Thymus (tissue), 11 donors: ENCODE results near the gene RSPRY1. TPM values are rescaled to one million over a fixed set of nuclear protein-coding genes. Genes with fewer than 3 reads are reported as not detected.

Experiments used
- DNase-seq, 9 donors: peaks; one replicate each; pipeline ENCODE4 v3.0.0-alpha.2; 2013; ENCODE audit warnings: low spot score in 9 of 9, low read depth in 6 of 9, missing footprints in 1 of 9
- H3K27ac ChIP-seq, 2 donors: one replicate each; pipeline ENCODE4 v1.5.1; 2013; ENCODE audit warnings: control low read depth in 1 of 2, low read depth in 1 of 2, low read length in 1 of 2, mild to moderate bottlenecking in 1 of 2, moderate library complexity in 1 of 2
- H3K27me3 ChIP-seq, 2 donors: one replicate each; pipeline ENCODE4 v1.5.1; 2013; ENCODE audit warnings: low read length in 1 of 2; ENCODE audit not compliant: control insufficient read depth in 2 of 2, insufficient read depth in 1 of 2
- H3K36me3 ChIP-seq, 2 donors: one replicate each; pipeline ENCODE4 v1.5.1; 2013; ENCODE audit warnings: low read length in 1 of 2, mild to moderate bottlenecking in 1 of 2, moderate library complexity in 1 of 2; ENCODE audit not compliant: control insufficient read depth in 2 of 2, insufficient read depth in 2 of 2
- H3K4me1 ChIP-seq, 2 donors: one replicate each; pipeline ENCODE4 v1.5.1; 2013; ENCODE audit warnings: low read length in 2 of 2; ENCODE audit not compliant: control insufficient read depth in 2 of 2, insufficient read depth in 2 of 2
- H3K4me3 ChIP-seq, 2 donors: one replicate each; pipeline ENCODE4 v1.5.1; 2013; ENCODE audit warnings: low read length in 2 of 2, control low read depth in 1 of 2, mild to moderate bottlenecking in 1 of 2
- H3K9me3 ChIP-seq, 2 donors: one replicate each; pipeline ENCODE4 v1.5.1; 2013; ENCODE audit warnings: low read length in 1 of 2, mild to moderate bottlenecking in 1 of 2; ENCODE audit not compliant: control insufficient read depth in 2 of 2, insufficient read depth in 1 of 2
- WGBS: extraction: QIAGEN DNeasy Blood & Tissue Kit; methylation state at CpG from one replicate; pipeline ENCODE4 v1.1.7; 2013; 5-methylcytosine and 5-hydroxymethylcytosine counted together
- polyA plus RNA-seq: library from polyadenylated mRNA; stranded (reverse); fragments of 200-250 nt; gene quantifications from one replicate; pipeline ENCODE4 v1.2.3, GENCODE V29; 2013
- total RNA-seq: library from RNA; stranded (reverse); fragments of 120-200 nt; gene quantifications from one replicate; pipeline ENCODE4 v1.2.4, GENCODE V29; 2013
- donor health status: healthy.

Gene RSPRY1
- total and polyA plus RNA-seq, 2 donors, result 19.4 to 29.6 TPM

DNA sequence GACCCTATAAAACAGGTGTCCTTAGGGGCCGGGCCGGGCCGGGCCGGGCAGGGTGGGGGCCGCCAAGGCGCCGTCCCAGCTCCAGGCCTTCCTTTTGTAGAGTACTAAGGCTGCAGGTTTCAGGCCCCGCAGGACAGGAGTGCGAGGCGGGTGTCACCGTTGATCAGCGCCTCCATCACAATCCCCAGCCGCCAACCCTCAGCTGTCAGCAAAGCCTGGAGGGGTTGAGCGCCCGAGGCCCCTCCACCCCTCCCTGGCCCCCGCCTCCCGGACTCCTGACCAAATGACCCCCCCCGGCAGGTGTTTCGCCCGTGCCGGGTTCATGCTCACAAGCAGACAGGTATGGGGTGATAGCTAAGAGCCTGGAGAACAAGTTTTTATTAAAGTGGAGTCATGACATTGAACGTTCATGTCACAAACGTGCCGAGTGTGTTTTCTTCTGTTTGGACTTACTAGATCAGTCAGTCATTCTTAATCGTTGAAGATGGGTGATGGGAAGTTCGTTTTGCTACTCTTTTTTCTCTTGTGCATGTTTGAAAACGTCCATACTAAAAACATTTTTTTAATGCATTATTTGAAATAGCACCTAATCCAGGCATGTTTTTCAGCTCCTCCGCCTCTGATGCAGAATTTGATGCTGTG is 59.5 kb downstream of the RSPRY1 start:
- WGBS, result 7% methylated on average over 28 of the region's 28 CpGs
- peak overlapping the region in 1 of 2 donors; percentile 68 for H3K27ac ChIP-seq
- H3K36me3 ChIP-seq, result peaks cover 19 to 32% of the 10 kb centered on the region in 2 donors
- no peaks in the 10 kb centered on the region for H3K27me3 ChIP-seq
- no peaks in the 10 kb centered on the region for H3K9me3 ChIP-seq
- peak overlapping the region; percentile 70 to 76 for H3K4me3 ChIP-seq
- DNase-seq, result peak in 1 of 9 donors; percentile 27
- H3K4me1 ChIP-seq, result peaks cover 5 to 10% of the 10 kb centered on the region in 2 donors

DNA sequence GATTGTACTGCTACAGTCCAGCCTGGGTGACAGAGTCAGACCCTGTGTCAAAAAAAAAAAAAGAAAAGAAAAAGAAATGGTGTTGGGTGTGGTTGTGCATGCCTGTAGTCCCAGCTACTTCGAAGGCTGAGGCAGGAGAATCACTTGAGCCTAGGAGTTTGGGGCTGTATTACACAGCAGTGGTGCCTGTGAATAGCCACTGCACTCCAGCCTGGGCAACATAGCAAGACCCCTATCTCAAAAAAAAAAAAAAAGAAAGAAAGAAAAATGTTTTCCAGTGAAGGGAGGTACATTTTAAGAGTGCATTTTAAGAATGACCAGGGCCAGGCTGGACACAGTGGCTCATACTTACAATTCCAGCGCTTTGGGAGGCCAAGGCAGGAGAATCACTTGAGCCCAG is 65.2 kb downstream of the RSPRY1 start:
- H3K27me3 ChIP-seq, result no peaks in the 10 kb centered on the region
- 96% methylated on average over 2 of the region's 2 CpGs for WGBS
- H3K9me3 ChIP-seq, result peaks cover 5 to 13% of the 10 kb centered on the region in 2 donors
- DNase-seq, result no peak
- H3K4me1 ChIP-seq, result no peaks in the 10 kb centered on the region
- H3K27ac ChIP-seq, result no peak overlapping the region
- no peak overlapping the region for H3K4me3 ChIP-seq
- peaks cover 52 to 64% of the 10 kb centered on the region in 2 donors for H3K36me3 ChIP-seq

DNA sequence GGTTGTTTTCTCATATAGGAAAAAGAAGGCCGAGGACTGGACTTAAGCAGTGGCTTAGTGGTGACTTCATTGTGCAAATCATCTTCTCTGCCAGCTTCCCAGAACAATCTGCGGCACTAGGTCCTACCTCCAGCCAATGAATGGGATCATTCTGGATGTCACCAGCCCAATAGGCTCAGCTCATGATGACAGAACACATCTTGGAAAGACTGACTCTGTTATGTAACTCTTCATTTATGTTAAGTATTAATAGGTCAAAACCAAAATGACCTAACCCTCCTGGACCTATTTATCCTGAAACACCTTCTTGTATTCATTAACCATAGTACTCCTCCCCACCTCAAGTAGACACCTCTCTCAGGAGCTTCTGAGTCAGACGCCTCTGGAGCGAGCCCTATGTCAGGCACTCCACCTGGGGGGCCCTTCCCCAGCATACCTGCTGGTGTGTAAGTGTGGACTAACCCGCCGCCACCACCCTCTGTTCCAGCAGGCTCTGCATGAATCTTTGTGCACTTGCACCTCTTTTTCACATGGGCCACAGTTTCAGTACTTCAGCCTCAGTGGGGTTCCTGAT is 66.1 kb downstream of the RSPRY1 start:
- Histone ChIP-seq H3K9me3 (peaks cover 5 to 13% of the 10 kb centered on the region in 2 donors), H3K27me3 (no peaks in the 10 kb centered on the region), H3K4me3 (no peak overlapping the region), H3K36me3 (peaks cover 58 to 61% of the 10 kb centered on the region in 2 donors), H3K4me1 (no peaks in the 10 kb centered on the region), H3K27ac (no peak overlapping the region)
- WGBS, result 98% methylated on average over 6 of the region's 6 CpGs
- no peak for DNase-seq

DNA sequence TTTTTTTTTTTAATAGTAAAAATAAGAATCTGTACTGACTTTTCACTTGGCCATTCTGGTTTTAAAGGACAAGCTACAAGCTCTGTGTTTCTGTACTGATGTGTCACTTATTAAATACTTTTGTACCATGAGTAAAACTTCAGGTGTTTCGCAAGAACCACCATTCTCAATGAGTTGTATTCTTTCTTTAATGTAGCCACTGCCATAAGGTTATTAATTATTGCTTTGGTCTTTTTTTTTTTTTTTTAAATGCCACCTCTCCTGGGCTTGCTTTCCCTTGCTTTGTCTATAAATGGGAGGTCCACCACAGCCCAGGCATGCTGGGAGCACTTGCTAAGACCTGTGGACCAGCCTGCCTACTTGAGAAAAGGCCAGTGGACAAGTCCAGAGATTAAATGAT is 67.3 kb downstream of the RSPRY1 start:
- H3K4me3 ChIP-seq, result no peak overlapping the region
- WGBS, result 98% methylated on average over 1 of the region's 1 CpG
- no peaks in the 10 kb centered on the region for H3K4me1 ChIP-seq
- H3K27me3 ChIP-seq, result no peaks in the 10 kb centered on the region
- peaks cover 51 to 58% of the 10 kb centered on the region in 2 donors for H3K36me3 ChIP-seq
- no peak overlapping the region for H3K27ac ChIP-seq
- DNase-seq, result no peak
- H3K9me3 ChIP-seq, result peaks cover 5 to 13% of the 10 kb centered on the region in 2 donors

DNA sequence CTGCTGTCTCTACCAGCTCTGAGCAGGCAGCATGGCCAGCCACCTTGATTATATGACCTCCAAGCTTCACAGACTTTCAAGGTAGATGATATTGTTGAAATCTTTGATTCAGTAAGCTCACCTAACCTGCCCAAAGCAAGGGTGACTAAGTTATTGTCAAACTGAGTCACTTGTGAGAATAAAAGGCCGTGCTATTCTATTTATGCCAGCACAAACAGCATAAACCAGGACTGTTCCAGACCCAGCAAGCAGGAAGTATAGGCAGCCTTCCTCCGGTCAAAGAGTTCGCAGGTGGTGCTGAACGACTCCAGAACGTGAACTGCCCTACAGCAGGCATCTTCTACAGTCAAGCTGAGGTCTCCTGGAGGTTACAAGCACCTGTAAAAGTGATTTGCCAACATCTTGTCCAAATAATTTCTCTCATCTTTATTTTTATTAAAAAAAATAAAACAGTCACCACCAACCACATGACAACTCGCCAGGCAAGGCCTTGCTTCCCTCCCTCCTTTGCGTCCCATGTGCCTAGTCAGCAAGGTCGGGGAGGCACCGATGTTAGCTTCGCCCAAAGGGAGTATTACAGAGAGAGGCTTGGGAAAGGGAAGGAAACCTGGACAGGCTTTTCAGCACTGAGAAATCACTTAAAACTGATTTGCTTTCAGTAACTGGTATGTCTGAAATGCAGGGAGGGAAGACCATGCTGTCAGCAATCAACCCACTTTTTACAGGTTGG is 69.7 kb downstream of the RSPRY1 start:
- Histone ChIP-seq H3K27ac (no peak overlapping the region), H3K36me3 (peaks cover 30 to 36% of the 10 kb centered on the region in 2 donors), H3K4me1 (peaks cover 2 to 18% of the 10 kb centered on the region in 2 donors), H3K9me3 (peaks cover 5 to 13% of the 10 kb centered on the region in 2 donors), H3K4me3 (no peak overlapping the region), H3K27me3 (no peaks in the 10 kb centered on the region)
- 97% methylated on average over 10 of the region's 10 CpGs for WGBS
- DNase-seq, result no peak

DNA sequence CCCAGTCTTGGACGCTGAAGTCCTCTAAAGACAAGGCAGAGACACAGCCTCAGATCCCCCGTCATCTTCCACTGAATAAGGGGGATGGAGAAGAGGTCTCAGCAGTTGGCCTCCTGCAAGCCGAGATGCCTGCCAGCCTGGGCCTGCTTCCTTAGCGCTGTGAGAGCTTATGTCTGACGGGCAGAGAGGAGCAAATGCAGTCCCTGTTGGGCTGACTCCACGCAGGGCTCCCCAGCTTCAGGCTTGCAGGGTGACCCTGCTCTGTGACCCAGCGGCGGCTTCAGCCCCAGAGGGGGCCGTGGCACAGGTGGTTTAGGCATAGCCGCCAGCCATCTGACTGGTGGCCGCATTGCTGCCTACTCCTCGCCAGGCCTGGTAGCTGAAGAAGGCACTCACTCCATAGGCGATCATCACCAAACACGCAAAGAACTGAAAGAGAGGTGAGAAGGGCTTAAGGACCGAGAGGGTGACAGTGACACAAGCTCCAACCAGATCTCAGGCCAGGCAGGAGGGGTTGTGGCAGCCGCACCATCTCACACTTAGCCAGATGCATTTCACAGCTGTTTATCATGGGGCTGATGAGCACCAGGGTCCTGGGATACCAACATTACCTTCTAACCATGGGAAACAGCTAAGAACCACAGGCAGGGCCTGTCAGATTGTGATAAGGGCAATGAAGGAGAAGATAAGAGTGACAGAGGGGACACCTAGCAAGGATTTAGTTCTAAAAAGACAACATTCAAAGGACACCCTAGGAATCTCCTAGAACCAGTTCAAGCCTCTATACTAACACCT is 70.7 kb downstream of the RSPRY1 start:
- Histone ChIP-seq H3K4me3 (no peak overlapping the region), H3K27ac (no peak overlapping the region), H3K4me1 (peaks cover 2 to 18% of the 10 kb centered on the region in 2 donors), H3K27me3 (no peaks in the 10 kb centered on the region), H3K9me3 (peaks cover 5 to 8% of the 10 kb centered on the region in 2 donors), H3K36me3 (peaks cover 21 to 27% of the 10 kb centered on the region in 2 donors)
- no peak for DNase-seq
- WGBS, result 97% methylated on average over 16 of the region's 16 CpGs

DNA sequence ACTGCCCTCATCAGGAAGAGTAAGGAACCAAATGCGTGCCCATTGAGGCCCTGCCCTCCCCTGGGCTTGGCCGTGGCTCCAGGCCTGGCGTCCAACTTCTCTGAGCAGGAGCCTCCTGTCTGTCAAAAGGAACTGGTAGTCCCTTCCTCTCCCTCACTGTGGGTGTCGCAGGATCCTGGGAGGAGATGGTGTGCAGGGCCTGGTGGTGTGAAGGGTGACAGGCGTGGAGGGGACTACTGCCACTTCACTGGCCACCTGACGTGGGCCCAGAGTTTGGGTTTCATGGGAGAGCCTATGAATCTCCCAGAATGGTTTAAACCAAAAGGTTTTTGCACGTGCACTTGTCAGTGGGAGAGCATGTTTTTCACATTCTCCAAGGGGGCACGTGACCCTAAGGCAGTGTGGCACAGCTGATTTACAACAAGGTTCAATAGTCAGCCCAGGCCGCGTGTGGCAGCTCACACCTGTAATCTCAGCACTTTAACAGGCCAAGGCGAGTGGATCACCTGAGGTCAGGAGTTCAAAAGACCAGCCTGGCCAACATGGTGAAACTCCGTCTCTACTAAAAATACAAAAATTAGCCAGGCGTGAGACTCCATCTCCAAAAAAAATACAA is 71.4 kb downstream of the RSPRY1 start:
- no peak for DNase-seq
- WGBS, result 98% methylated on average over 13 of the region's 13 CpGs
- Histone ChIP-seq H3K27me3 (no peaks in the 10 kb centered on the region), H3K4me3 (no peak overlapping the region), H3K36me3 (peaks cover 13 to 19% of the 10 kb centered on the region in 2 donors), H3K27ac (no peak overlapping the region), H3K4me1 (peaks cover 2 to 18% of the 10 kb centered on the region in 2 donors), H3K9me3 (no peaks in the 10 kb centered on the region)

DNA sequence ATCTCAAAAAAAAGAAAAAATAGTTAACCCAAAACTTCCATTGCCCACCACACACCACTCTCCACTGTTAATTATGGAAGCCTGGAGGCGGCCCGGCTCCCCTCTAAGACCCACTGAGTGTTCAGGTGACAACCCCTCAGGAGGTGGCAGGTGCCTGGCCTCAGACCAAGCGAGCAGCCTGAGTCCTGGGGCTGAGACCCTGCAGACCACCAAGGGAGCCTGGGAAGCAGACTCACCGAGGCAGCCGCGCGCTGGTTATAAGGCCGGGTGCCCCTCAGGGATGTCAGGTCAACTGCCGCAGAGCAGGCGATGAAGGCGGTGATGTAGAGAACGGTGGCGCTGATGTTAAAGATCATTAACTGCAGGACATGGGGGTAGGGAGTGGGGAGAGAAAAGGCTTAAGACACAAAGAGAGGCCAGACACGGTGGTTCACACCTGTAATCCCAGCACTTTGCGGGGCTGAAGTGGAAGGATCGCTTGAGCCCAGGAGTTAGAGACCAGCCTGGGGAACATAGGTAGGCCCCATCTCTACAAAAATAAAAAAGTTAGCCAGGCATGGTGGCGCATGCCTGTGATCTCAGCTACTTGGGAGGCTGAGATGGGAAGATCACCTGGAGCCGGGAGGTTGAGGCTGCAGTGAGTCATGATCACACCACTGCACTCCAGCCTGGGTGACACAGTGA is 72.2 kb downstream of the RSPRY1 start:
- Histone ChIP-seq H3K27ac (no peak overlapping the region), H3K4me3 (no peak overlapping the region), H3K27me3 (no peaks in the 10 kb centered on the region), H3K4me1 (peaks cover 2 to 24% of the 10 kb centered on the region in 2 donors), H3K9me3 (no peaks in the 10 kb centered on the region), H3K36me3 (peaks cover 9 to 13% of the 10 kb centered on the region in 2 donors)
- 98% methylated on average over 18 of the region's 18 CpGs for WGBS
- no peak for DNase-seq
